Glutamatergic neuron (in vitro differentiated cells): Measurements from ENCODE around the gene GBX1. TPM values are rescaled to one million over a fixed set of nuclear protein-coding genes. Genes with fewer than 3 reads are reported as not detected.

Experiments used
- DNase-seq: peaks from one replicate; pipeline ENCODE4 v3.0.0; 2022
- H3K27ac Mint-ChIP-seq: one replicate; pipeline ENCODE4 v1.8.0; 2020; ENCODE audit warnings: mild to moderate bottlenecking, mixed read lengths, inconsistent platforms; ENCODE audit not compliant: unreplicated experiment
- H3K27me3 Mint-ChIP-seq: one replicate; pipeline ENCODE4 v1.8.0; 2020; ENCODE audit warnings: mild to moderate bottlenecking, moderate library complexity, mixed read lengths, inconsistent platforms; ENCODE audit not compliant: unreplicated experiment
- H3K36me3 Mint-ChIP-seq: one replicate; pipeline ENCODE4 v1.8.0; 2020; ENCODE audit warnings: mild to moderate bottlenecking, mixed read lengths, inconsistent platforms; ENCODE audit not compliant: unreplicated experiment
- H3K4me1 Mint-ChIP-seq: one replicate; pipeline ENCODE4 v1.8.0; 2020; ENCODE audit warnings: mild to moderate bottlenecking, low read depth, mixed read lengths, inconsistent platforms; ENCODE audit not compliant: unreplicated experiment
- H3K4me3 Mint-ChIP-seq: one replicate; pipeline ENCODE4 v1.8.0; 2020; ENCODE audit warnings: mild to moderate bottlenecking, mixed read lengths, inconsistent platforms; ENCODE audit not compliant: unreplicated experiment
- H3K9me3 Mint-ChIP-seq: one replicate; pipeline ENCODE4 v1.8.0; 2020; ENCODE audit warnings: mild to moderate bottlenecking, moderate library complexity, mixed read lengths, inconsistent platforms; ENCODE audit not compliant: unreplicated experiment
- CTCF ChIP-seq: fragments of 200-600 bp; sonication (generic); IDR thresholded peaks from one replicate; pipeline ENCODE4 v1.5.0; 2021; ENCODE audit not compliant: partially characterized antibody, unreplicated experiment
- total RNA-seq: library from RNA; stranded (reverse); fragmentation: NEBNext Ultra II Directional; extraction: Animal tissue kit (Norgen Biotek cat#: 25700); gene quantifications from one replicate; pipeline ENCODE4 v1.2.1, GENCODE V29; 2021; ENCODE audit not compliant: unreplicated experiment

Gene GBX1
- total RNA-seq, 1 donor from 2014 or later: not detected

- peaks cover 15% of the 10 kb centered on the region for H3K4me1 Mint-ChIP-seq
- H3K36me3 Mint-ChIP-seq: peaks cover 10% of the 10 kb centered on the region
- H3K9me3 Mint-ChIP-seq: peaks cover 9% of the 10 kb centered on the region
- no peak overlapping the region for H3K4me3 Mint-ChIP-seq
- H3K27ac Mint-ChIP-seq: no peak overlapping the region
- no peak for TF ChIP-seq CTCF
- DNase-seq: no peak
- peaks cover 18% of the 10 kb centered on the region for H3K27me3 Mint-ChIP-seq
Observed at GRCh38 chr7:151177310-151177709, 9.8 kb upstream of the GBX1 start.

GRCh38 chr7:151176401-151176800, 8.9 kb upstream of the GBX1 start:
- no peak for TF ChIP-seq CTCF
- no peak overlapping the region for H3K27ac Mint-ChIP-seq
- DNase-seq: no peak
- peaks cover 10% of the 10 kb centered on the region for H3K36me3 Mint-ChIP-seq
- peaks cover 18% of the 10 kb centered on the region for H3K27me3 Mint-ChIP-seq
- H3K4me3 Mint-ChIP-seq: no peak overlapping the region
- H3K4me1 Mint-ChIP-seq: peaks cover 15% of the 10 kb centered on the region
- H3K9me3 Mint-ChIP-seq: peaks cover 12% of the 10 kb centered on the region

- Mint-ChIP-seq H3K4me3 (no peak overlapping the region), H3K36me3 (peaks cover 10% of the 10 kb centered on the region), H3K9me3 (peaks cover 12% of the 10 kb centered on the region), H3K4me1 (peaks cover 15% of the 10 kb centered on the region), H3K27ac (no peak overlapping the region), H3K27me3 (peaks cover 18% of the 10 kb centered on the region)
- no peak for TF ChIP-seq CTCF
- no peak for DNase-seq
Observed at GRCh38 chr7:151175793-151176311, 8.4 kb upstream of the GBX1 start.

GRCh38 chr7:151175047-151175792, 7.7 kb upstream of the GBX1 start:
- no peak for DNase-seq
- Mint-ChIP-seq H3K27me3 (peaks cover 14% of the 10 kb centered on the region), H3K4me1 (peaks cover 12% of the 10 kb centered on the region), H3K27ac (no peak overlapping the region), H3K4me3 (peak overlapping the region; percentile 25), H3K36me3 (peaks cover 10% of the 10 kb centered on the region), H3K9me3 (peaks cover 12% of the 10 kb centered on the region)
- TF ChIP-seq CTCF: no peak
